ENCODE measurements around the gene XYLT2. TPM values are rescaled to one million over a fixed set of nuclear protein-coding genes. Genes with fewer than 3 reads are reported as not detected.

Gene XYLT2
- total RNA-seq, 1 donor from 2014 or later, result 12.2 TPM

GRCh38 chr17:50367401-50367800 is 21.5 kb downstream of the XYLT2 start:
- peaks cover 7% of the 10 kb centered on the region for H3K36me3 ChIP-seq

DNA sequence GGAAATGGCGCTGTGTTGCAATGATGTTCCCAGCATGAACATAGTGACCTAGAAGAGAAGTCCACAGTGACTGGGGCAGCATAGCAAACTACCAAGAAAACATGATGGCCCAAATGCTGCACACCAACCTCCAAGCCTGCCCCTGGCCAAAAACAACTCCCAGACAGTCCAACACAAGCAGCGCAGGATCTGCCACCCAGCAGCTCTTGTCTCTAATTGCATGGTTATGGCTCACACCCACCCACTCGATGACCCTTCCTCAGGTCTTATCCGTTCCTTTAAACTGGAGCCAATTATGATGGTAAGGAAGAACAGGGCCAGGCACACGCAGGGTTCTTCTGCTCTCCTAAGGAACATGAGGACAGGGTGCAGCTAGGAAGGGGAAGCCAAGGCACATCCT is 24.1 kb downstream of the XYLT2 start:
- no peak overlapping the region for H3K4me2 ChIP-seq
- peaks cover 7% of the 10 kb centered on the region for H3K36me3 ChIP-seq
- peaks cover 6% of the 10 kb centered on the region for H3K4me1 ChIP-seq
- no peak overlapping the region for H3K9ac ChIP-seq
- H3K27ac ChIP-seq, result no peak overlapping the region
- no peak for DNase-seq (ENCODE audit: low spot score)
- Mint-ChIP-seq H3K4me1 (peaks cover 25% of the 10 kb centered on the region), H3K4me3 (no peak overlapping the region), H3K27me3 (ENCODE audit: insufficient read depth, low read depth) (peaks cover 4% of the 10 kb centered on the region), H3K27ac (no peak overlapping the region), H3K36me3 (peaks cover 21% of the 10 kb centered on the region), H3K9me3 (no peaks in the 10 kb centered on the region)
- H3F3A ChIP-seq (ENCODE audit: low read depth), result peaks cover 7% of the 10 kb centered on the region
- no peak overlapping the region for H3K4me3 ChIP-seq
- H2AFZ ChIP-seq (replicated peaks), result no peak overlapping the region
- peaks cover 29% of the 10 kb centered on the region for H3K79me2 ChIP-seq (ENCODE audit: low read depth)
- H3K27me3 ChIP-seq, result no peaks in the 10 kb centered on the region
- peaks cover 15% of the 10 kb centered on the region for H4K20me1 ChIP-seq (ENCODE audit: low read depth)
- H3K9me3 ChIP-seq (ENCODE audit: low read depth), result no peaks in the 10 kb centered on the region
- TF ChIP-seq, protein P1, sequence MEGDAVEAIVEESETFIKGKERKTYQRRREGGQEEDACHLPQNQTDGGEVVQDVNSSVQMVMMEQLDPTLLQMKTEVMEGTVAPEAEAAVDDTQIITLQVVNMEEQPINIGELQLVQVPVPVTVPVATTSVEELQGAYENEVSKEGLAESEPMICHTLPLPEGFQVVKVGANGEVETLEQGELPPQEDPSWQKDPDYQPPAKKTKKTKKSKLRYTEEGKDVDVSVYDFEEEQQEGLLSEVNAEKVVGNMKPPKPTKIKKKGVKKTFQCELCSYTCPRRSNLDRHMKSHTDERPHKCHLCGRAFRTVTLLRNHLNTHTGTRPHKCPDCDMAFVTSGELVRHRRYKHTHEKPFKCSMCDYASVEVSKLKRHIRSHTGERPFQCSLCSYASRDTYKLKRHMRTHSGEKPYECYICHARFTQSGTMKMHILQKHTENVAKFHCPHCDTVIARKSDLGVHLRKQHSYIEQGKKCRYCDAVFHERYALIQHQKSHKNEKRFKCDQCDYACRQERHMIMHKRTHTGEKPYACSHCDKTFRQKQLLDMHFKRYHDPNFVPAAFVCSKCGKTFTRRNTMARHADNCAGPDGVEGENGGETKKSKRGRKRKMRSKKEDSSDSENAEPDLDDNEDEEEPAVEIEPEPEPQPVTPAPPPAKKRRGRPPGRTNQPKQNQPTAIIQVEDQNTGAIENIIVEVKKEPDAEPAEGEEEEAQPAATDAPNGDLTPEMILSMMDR (IDR thresholded peaks at IDR 0.05), result no peak
- no peak for TF ChIP-seq EZH2 (IDR thresholded peaks at IDR 0.05)
- no peak for TF ChIP-seq EZH2phosphoT487 (IDR thresholded peaks at IDR 0.05)

More at GRCh38 chr17:50367401-50367800, 21.5 kb downstream of the XYLT2 start:
- H3K4me2 ChIP-seq, result no peak overlapping the region
- DNase-seq (ENCODE audit: low spot score), result no peak
- no peak overlapping the region for H3K27ac ChIP-seq
- no peak overlapping the region for H3K4me3 ChIP-seq
- peaks cover 12% of the 10 kb centered on the region for H3K4me1 ChIP-seq
- H3K79me2 ChIP-seq (ENCODE audit: low read depth), result peaks cover 19% of the 10 kb centered on the region
- peaks cover 28% of the 10 kb centered on the region for H3F3A ChIP-seq (ENCODE audit: low read depth)
- H4K20me1 ChIP-seq (ENCODE audit: low read depth), result peaks cover 37% of the 10 kb centered on the region
- H2AFZ ChIP-seq (replicated peaks), result no peak overlapping the region
- H3K36me3 Mint-ChIP-seq, result peaks cover 21% of the 10 kb centered on the region
- no peaks in the 10 kb centered on the region for H3K9me3 Mint-ChIP-seq
- no peaks in the 10 kb centered on the region for H3K27me3 ChIP-seq
- no peak overlapping the region for H3K4me3 Mint-ChIP-seq
- H3K27me3 Mint-ChIP-seq (ENCODE audit: insufficient read depth, low read depth), result peaks cover 6% of the 10 kb centered on the region
- no peak for TF ChIP-seq EZH2phosphoT487 (IDR thresholded peaks at IDR 0.05)
- H3K9ac ChIP-seq, result no peak overlapping the region
- H3K4me1 Mint-ChIP-seq, result peaks cover 39% of the 10 kb centered on the region
- no peak overlapping the region for H3K27ac Mint-ChIP-seq
- no peaks in the 10 kb centered on the region for H3K9me3 ChIP-seq (ENCODE audit: low read depth)

DNA sequence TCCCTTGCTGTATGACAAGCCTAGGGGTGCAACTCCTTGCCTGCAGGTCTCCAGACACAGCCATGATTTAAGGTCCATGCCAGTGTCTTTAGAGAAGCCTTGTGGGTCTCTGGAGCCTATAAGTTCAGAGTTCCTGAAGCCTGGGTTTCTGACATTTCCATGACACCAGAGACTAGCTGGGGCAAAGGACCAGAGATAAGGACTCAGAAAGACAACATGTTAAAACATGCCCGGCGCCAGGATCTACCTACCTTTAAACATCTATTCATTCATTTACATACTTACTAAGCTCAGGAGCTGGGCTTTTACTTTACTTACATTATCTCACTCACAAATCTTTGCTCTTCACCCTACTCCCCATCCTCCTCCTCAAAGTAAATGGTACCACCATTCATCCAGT is 25.6 kb downstream of the XYLT2 start:
- no peaks in the 10 kb centered on the region for H3K9me3 Mint-ChIP-seq
- H3K4me3 Mint-ChIP-seq, result peak overlapping the region; percentile 99
- peaks cover 22% of the 10 kb centered on the region for H3K36me3 Mint-ChIP-seq
- H3K4me2 ChIP-seq, result peak overlapping the region; percentile 97
- H3K27me3 ChIP-seq, result no peaks in the 10 kb centered on the region
- H3K27ac ChIP-seq, result no peak overlapping the region
- no peak overlapping the region for H3K9ac ChIP-seq
- H3K4me1 Mint-ChIP-seq, result peaks cover 17% of the 10 kb centered on the region
- peaks cover 6% of the 10 kb centered on the region for H3K4me1 ChIP-seq
- peaks cover 4% of the 10 kb centered on the region for H3F3A ChIP-seq (ENCODE audit: low read depth)
- H3K79me2 ChIP-seq (ENCODE audit: low read depth), result peaks cover 29% of the 10 kb centered on the region
- H3K4me3 ChIP-seq, result no peak overlapping the region
- H2AFZ ChIP-seq (replicated peaks), result no peak overlapping the region
- peaks cover 4% of the 10 kb centered on the region for H3K27me3 Mint-ChIP-seq (ENCODE audit: insufficient read depth, low read depth)
- peaks cover under 1% of the 10 kb centered on the region for H4K20me1 ChIP-seq (ENCODE audit: low read depth)
- TF ChIP-seq EZH2 (IDR thresholded peaks at IDR 0.05) (no peak), EZH2phosphoT487 (IDR thresholded peaks at IDR 0.05) (no peak)
- TF ChIP-seq, protein P1 (IDR thresholded peaks at IDR 0.05), result no peak
- no peak for DNase-seq (ENCODE audit: low spot score)
- no peaks in the 10 kb centered on the region for H3K9me3 ChIP-seq (ENCODE audit: low read depth)
- H3K27ac Mint-ChIP-seq, result no peak overlapping the region
- peaks cover 7% of the 10 kb centered on the region for H3K36me3 ChIP-seq

GRCh38 chr17:50372222-50372757 is 26.4 kb downstream of the XYLT2 start:
- Mint-ChIP-seq H3K4me1 (peaks cover 17% of the 10 kb centered on the region), H3K36me3 (peaks cover 22% of the 10 kb centered on the region), H3K27me3 (ENCODE audit: insufficient read depth, low read depth) (peaks cover 4% of the 10 kb centered on the region), H3K27ac (peak overlapping the region; percentile 96), H3K9me3 (no peaks in the 10 kb centered on the region), H3K4me3 (peak overlapping the region; percentile 99)
- H3K4me1 ChIP-seq, result peaks cover 6% of the 10 kb centered on the region
- H3K27ac ChIP-seq, result no peak overlapping the region
- peaks cover 29% of the 10 kb centered on the region for H3K79me2 ChIP-seq (ENCODE audit: low read depth)
- peak overlapping the region; percentile 85 for H3K4me3 ChIP-seq
- DNase-seq (ENCODE audit: low spot score), result no peak
- peak overlapping the region; percentile 68 for H3K9ac ChIP-seq
- H3K4me2 ChIP-seq, result peak overlapping the region; percentile 97
- H3K27me3 ChIP-seq, result no peaks in the 10 kb centered on the region
- peak overlapping the region; percentile 88 for H2AFZ ChIP-seq (replicated peaks)
- TF ChIP-seq EZH2 (IDR thresholded peaks at IDR 0.05), result no peak
- TF ChIP-seq EZH2phosphoT487 (IDR thresholded peaks at IDR 0.05), result no peak
- TF ChIP-seq, protein P1 (IDR thresholded peaks at IDR 0.05), result no peak
- H3F3A ChIP-seq (ENCODE audit: low read depth), result peaks cover 4% of the 10 kb centered on the region
- H3K9me3 ChIP-seq (ENCODE audit: low read depth), result no peaks in the 10 kb centered on the region
- peaks cover 7% of the 10 kb centered on the region for H3K36me3 ChIP-seq
- no peaks in the 10 kb centered on the region for H4K20me1 ChIP-seq (ENCODE audit: low read depth)
